SH-SY5Y (cell line): ENCODE results near the gene PARP12.

ENCODE experiments used
- GATA2 ChIP-seq: IDR thresholded peaks from 2 replicates; pipeline ENCODE4 v1.6.1; 2011; ENCODE audit warnings: mild to moderate bottlenecking, low read depth, low read length
- GATA3 ChIP-seq: IDR thresholded peaks from 2 replicates; pipeline ENCODE4 v1.6.1; 2011; ENCODE audit warnings: low read depth, mild to moderate bottlenecking, low read length, moderate library complexity

- TF ChIP-seq GATA2 (no peak), GATA3 (no peak)
These were observed 21.4 kb upstream of the PARP12 start for GRCh38 chr7:140084142-140084655.
